ENCODE results near the gene FREY1.

The FREY1 gene

DNA sequence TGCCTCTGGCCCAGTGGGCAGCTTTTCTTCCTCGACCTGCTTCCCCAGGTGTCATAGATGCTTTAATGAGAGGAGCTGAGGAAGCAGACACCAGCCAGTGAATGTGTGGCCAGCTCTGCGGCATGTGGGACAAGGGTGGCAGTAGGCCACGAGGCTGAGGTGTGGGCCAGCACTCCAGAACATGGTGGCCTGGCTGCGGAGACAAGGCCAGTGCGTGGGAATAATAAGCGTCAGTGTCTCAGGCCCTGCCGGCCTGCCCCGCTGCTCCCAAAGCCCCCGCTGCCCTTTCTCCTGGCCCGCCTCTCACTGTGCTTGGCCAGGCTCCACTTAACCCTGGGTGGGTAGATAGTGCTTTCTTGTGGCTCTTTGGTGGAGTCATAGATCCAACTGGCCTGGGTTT lies 19.5 kb downstream of the FREY1 start:
- TF ChIP-seq, protein P1, sequence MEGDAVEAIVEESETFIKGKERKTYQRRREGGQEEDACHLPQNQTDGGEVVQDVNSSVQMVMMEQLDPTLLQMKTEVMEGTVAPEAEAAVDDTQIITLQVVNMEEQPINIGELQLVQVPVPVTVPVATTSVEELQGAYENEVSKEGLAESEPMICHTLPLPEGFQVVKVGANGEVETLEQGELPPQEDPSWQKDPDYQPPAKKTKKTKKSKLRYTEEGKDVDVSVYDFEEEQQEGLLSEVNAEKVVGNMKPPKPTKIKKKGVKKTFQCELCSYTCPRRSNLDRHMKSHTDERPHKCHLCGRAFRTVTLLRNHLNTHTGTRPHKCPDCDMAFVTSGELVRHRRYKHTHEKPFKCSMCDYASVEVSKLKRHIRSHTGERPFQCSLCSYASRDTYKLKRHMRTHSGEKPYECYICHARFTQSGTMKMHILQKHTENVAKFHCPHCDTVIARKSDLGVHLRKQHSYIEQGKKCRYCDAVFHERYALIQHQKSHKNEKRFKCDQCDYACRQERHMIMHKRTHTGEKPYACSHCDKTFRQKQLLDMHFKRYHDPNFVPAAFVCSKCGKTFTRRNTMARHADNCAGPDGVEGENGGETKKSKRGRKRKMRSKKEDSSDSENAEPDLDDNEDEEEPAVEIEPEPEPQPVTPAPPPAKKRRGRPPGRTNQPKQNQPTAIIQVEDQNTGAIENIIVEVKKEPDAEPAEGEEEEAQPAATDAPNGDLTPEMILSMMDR (IDR thresholded peaks at IDR 0.05; ENCODE audit: borderline replicate concordance, control extremely low read depth, extremely low read depth, insufficient read depth, missing control alignments) = no peak
- in situ Hi-C loops (cut with MboI; ENCODE audit: low sequenced_read_pairs, unreplicated experiment) = no loop called here

DNA sequence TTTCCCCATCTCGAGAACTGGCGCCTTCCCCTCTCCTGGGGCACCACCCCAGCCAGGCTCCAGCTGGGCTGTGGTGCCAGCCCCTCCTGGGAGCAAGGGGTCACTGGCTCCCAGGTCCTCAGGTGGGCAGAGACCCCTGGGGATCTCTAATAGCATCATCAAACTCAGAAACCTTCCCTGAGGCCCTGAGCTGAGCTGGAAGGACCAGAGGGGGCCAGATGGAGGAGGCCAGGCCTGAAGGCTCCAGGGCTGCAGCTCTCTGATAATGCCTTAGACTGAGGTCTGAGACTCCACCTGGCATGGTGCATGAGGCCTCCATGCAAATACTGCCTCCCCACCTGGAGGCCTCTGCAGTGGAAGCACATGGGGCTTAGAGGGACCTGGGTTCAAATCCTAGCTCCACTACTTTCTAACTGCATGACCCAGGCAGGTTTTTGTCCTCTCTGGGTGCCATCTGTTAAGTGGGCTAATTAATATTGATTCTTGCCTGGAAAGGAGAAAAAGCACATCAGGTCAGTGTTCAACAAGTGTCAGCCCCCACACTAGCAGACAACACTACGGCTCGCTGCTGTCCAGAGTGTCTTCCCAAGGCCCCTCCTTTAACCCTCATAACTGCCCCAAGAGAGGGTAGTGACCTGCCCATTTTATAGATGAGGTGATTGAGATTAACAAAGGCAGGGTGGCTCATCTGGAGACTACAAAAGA lies 20.1 kb downstream of the FREY1 start:
- in situ Hi-C loops (cut with MboI; ENCODE audit: low sequenced_read_pairs, unreplicated experiment) = no loop called here
- DNase-seq (ENCODE audit: low spot score) = no peak
- TF ChIP-seq, protein P1 (IDR thresholded peaks at IDR 0.05; ENCODE audit: borderline replicate concordance, control extremely low read depth, extremely low read depth, insufficient read depth, missing control alignments) = no peak

More for the DNA sequence above, 19.5 kb downstream of the FREY1 start:
- peak; percentile 27 for DNase-seq (ENCODE audit: low spot score)

DNA sequence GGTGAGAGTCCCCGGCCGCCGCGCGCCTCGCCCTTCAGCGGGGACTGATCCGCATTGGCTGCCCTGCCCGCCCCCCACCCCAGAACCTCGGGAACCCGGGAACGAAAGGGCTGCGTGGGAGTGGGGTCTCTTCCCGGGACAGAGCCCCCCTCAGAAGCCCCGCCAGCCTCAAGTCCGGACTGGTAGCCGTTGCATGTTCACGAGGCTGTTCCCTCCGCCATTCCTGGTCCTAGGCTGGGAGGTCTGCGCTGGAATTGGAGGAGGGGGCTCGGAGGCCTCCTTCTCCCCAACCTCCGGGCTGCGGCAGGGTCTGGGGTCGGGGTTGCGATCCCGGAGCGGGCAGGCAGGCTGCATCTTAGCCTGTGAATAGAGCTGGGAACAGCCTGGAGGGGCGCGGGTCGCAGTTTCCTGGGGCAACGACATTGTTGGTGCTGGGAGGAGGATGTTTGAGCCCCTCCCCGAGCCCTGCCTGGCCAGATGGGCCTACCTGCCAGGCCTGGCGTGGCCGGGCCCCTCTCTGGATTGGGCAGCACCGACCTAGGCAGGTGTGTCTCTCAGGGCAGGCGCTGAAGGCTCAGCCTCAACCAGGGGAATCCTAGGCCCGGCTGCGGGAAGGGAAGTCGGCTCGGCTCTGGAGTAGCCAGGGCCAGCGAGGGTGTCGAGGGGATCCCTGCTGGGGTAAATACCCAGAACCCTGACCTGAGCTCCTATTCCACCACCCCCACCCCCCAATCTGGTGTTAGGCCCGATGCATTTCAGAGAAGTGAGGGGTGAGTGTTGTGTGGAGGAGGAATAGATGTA lies 20.9 kb downstream of the FREY1 start:
- DNase-seq (ENCODE audit: low spot score) = no peak
- TF ChIP-seq, protein P1 (IDR thresholded peaks at IDR 0.05; ENCODE audit: borderline replicate concordance, control extremely low read depth, extremely low read depth, insufficient read depth, missing control alignments) = no peak
- in situ Hi-C loops (cut with MboI; ENCODE audit: low sequenced_read_pairs, unreplicated experiment) = no loop called here

DNA sequence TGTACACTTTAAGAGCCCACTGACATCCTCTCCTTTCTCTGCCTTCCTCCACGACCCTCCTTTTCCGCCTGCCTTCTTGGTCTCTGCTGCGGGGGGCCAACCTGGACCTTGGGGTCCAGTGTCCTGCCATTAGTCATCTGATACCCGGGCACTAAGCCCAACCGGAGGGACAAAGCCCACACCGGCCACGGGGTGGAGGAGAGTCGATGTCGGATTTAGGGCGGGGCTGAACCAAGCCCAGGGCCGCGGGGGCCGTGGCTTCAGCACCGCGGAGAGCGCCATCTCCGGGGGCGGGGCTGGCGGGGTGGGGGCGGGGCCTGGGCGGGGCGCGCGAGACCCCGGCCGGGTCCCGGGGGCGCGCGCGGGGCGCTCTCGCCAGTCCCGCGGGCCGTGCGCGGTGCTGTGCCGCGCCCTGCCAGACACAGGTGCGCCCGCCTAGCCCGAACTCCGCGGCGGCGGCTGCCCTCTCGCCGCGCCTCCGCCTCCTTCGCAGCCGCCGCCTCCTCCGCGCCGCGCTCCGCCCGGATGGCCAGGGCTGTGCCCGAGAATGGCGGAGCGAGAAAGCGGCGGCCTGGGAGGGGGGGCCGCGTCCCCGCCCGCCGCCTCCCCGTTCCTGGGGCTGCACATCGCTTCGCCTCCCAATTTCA lies 21.7 kb downstream of the FREY1 start, which contains the start of gene MAPK8IP1:
Gene MAPK8IP1, plus strand, starts transcription at position 378 of the 647 bp plus-strand sequence. Its CDS starts 170 bp downstream, at position 548.
- in situ Hi-C loops (cut with MboI; ENCODE audit: low sequenced_read_pairs, unreplicated experiment) = no loop called here
- TF ChIP-seq, protein P1 (IDR thresholded peaks at IDR 0.05; ENCODE audit: borderline replicate concordance, control extremely low read depth, extremely low read depth, insufficient read depth, missing control alignments) = no peak
- peak; percentile 91 for DNase-seq (ENCODE audit: low spot score)

DNA sequence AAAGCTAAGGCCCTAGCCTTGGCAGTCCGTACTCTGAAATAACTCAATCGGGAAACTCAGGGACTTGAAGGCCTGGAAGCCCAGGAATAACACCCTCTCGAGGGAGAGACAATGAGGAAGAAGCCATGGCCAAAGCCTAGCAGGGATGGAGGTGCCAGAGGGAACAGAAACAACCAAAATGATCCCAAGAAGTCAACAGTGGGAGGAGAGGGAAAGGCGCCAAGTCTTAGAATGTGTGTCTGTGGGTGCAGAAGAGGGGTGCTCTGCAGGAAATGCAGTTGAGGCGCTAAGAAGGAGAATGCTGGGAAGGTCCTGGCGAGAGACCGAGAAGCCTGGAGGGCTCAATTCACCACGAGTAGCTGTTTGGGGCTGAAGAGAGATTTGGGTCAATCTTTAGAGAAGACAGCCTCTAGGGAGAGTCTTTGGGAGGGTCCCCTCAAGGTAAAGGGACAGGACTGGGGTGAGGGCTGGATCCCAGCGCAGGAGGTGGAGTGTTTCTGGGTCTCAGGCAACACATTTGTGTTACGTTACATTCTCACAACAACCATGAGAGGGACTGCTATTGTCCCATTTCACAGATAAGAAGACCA lies 22.4 kb downstream of the FREY1 start:
- in situ Hi-C loops (cut with MboI; ENCODE audit: low sequenced_read_pairs, unreplicated experiment) = no loop called here
- DNase-seq (ENCODE audit: low spot score) = no peak
- TF ChIP-seq, protein P1 (IDR thresholded peaks at IDR 0.05; ENCODE audit: borderline replicate concordance, control extremely low read depth, extremely low read depth, insufficient read depth, missing control alignments) = no peak

All from GM13976 (cell line).